GM18870 (cell line): Measurements from ENCODE around the gene TICAM2.

ENCODE experiments used
- ATAC-seq: cut with Tn5 transposase; IDR thresholded peaks from one replicate; pipeline ENCODE4 v1.9.1; 2021; ENCODE audit warnings: moderate library complexity; ENCODE audit not compliant: unreplicated experiment

TICAM2 gene

DNA sequence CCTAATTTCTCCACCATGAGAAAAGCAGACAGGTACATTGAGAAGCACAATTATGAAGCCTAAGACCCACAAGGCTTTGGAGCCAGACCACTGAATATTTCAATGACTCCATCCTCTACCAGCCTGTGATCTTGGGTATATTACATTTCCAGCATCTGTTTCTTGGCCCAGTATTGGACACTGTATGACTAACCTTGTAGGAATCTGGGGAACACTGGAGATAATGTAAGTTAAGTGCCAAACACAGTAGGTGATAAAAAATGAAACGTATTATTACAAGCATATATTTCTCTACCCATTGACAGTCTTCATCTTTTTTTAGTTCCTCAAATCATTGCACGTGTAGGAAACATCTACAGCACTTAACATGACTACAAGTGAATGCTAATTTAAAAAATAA lies 29.1 kb downstream of the TICAM2 start:
- no peak for ATAC-seq

DNA sequence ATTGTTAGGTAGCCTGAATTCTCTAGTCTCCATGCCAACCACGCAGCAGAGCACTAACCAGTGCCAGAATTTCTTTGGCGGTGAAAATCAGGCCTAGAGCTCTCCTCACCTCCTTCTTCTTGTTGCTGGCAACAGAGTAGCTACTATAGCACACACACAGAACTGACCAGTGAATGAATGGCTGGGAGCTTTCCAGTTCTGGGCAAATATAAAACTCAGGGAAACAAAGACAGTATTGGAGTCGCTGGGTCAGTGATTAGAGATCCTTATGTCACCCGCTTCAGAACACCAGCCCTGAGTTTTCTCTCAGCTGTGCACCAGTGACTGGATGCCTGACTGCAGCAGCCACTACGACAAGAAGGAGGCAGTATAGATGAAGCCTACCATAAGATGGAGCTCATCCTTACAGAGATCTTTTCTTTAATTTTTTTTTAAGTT lies 30.8 kb downstream of the TICAM2 start:
- no peak for ATAC-seq

DNA sequence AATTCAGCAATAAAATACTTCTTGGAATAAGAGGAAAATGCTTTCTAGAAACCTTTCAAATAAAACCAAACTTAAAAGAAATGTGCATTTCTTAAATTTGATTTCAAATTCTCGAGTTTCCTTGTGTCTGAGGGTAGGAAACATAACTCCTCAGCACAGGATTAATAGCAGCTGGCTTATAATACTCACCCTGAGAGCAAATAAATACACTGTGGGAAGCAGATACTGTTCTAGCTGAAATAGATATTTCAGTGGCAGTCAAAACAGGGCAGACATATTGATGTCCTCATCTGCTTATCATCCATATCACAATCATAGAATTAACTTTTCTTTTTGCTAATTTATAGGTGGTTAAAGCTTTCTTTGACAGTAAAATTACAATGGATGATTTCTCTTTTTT lies 33.6 kb downstream of the TICAM2 start:
- no peak for ATAC-seq

DNA sequence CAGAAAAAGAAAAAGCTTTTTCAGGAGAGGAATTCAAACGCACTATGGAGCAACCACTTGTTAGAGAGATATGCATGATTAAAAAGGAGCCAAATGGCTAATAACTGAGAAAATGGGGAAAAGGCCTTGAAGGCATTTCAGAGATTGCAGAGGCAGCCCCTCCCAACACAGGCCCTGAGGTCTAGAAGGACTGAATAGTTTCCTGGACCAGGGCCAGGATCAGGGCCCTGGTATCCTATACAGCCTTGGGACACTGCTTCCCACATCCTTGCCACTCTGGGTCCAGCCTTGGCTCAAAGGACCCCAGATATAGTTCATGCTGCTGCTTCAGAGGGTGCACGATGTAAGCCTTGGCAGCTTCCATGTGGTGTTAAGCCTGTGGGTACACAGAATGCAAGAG lies 37.0 kb downstream of the TICAM2 start:
- ATAC-seq = no peak

DNA sequence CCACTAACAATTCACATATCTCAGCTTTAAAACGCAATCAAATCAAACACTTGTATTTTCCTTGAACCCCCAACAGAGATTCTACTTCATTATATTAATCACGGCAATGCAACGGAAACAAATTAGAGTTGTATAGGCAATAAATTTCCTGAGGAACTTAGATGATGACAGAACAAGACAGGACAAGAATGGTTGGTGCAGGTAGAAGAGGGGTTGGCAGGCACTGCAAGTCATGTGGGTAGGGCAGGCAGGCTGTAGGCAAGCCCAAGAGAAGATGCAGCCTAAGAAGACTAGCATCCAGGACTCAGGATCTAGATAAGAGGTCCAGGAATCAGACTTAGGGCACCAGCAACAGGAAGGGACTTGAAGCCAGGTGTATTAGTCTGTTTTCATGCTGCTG lies 41.1 kb downstream of the TICAM2 start:
- ATAC-seq = no peak

DNA sequence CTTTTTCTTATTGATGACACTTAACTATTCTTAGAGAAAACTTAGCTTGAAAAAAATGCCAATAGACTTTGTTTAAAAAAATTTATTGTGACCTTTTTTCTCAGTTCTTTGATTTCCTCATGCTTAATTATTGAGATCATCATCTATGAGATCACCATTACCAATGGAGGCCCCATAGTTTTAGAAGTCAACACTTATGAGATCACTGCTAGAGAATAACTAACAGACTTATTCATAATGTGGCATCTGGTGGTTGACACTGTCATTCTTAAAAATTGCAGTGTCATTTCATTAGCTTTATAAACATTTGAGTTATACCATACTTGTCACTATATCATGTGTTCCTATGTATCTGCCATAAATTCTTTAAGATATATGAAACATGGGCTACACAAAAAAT lies 42.8 kb downstream of the TICAM2 start:
- no peak for ATAC-seq

DNA sequence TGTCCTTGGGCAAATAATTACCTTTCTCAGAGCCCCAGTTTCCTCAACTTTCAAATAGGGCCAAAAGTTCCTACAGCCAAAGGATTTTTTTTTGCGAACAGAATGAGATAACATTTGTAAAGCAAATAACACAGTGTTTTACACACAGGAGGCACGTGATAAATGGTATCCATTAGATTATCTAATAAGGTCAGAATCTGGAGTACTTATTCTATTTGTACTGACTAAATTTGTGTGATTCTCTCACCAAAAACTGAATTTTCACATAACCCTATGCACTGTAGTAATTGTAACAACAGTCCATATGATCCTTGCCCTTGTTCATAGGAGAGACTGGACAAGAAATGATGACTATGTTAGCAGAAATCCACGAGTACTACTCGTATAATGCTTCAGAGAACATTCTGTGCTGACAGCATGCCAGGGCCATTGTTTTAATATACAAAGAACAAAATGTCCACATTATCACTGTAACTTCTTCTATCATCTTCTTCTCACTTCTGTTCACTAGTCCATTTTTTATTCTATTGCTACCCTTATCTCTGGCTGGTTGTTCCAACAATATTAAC lies 43.8 kb downstream of the TICAM2 start:
- ATAC-seq = no peak

DNA sequence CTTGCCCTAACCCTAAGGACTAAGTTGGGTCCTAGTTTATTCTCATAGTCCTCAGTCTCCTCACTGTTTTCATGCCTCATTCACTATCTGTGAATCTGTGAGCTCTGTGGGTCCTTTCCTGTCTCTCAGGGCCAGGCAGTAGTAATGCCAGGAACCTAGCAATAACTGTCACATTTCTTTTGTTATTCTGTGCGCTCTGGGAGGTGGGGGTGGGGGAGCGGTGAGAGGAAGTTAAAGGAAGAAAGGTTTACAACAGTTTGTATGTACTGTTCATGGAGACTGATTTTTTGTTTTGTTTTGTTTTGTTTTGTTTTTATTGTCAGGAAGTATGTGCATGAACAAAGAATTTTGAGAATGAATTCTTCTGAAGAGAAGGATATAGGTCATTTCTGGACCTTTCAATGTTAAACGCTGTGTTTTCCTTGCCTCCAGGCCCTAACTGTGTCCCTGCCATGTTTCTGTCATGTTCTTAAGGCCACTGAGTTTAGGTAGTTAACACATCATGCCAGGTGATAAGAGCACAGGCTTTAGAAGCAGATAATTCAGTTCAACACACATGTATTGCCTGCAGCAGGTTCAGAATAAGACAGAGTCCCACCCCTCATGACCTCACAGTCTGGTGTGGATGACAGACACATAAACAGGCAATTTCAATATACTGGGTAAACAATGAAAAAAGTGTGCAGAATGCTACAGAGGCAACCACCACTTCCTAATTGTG lies 44.5 kb downstream of the TICAM2 start:
- no peak for ATAC-seq

DNA sequence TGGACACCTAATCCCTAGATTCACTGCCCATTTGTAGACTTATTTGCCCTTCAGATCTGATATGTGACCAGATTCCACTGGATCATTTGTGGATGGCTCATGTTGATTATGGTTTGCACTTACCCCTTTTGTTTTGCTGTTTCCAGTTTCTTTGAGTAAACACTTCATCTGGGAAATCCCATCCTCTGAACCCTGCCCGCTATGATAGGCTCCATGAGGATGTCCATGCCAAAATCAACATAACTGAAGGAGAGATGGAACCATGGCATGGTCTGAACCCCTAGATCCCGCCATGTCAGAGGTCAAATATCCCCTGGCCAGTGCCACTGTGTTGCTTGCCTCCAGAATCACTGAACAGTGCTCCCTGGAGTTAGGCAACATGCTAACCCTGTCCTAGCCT lies 46.0 kb downstream of the TICAM2 start:
- no peak for ATAC-seq

DNA sequence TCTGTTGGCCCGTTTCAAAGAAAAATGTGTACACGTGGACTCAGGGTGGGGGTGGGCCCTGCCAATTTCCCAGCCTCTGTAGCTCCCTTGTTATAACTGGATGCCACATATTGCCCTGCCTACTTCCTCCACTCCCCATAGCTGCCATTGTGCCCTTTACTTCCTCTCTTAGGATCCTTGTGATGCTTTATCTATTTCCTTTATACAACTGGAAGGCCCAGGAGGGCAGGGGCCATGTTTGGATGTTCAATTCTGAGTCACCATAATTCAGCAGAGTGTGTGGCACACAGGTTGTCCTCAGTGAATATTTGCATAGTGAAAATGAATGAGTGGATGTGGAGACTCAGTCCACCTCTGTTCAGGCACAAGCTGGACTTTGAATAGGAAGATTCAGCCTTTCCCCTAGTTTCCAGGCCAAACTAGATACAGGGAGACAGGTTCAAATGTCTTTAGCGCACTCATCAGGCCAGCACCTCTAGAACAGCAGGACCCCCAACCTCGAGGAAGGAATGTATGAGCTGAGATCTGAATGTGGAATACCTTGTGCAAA lies 47.1 kb downstream of the TICAM2 start:
- ATAC-seq = no peak

DNA sequence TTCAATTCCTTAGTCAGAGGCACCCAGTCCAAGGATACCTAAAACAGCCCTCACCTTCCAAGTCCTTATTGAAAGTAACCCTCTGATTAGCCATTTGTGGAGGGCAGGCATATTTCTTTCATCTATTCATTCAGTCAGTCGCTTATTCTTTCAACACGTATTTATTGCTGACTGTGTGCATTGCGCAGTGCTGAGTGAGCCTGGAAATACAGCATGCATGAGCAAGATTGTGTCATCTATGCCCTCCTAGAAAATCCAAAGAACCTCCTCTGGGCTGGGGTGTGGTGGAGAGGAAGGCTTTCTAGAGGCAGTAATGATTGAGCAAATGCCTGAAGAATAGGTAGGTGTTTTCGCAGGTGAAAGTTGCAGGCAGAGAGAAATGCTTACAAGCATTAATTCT lies 49.2 kb downstream of the TICAM2 start:
- ATAC-seq = no peak

DNA sequence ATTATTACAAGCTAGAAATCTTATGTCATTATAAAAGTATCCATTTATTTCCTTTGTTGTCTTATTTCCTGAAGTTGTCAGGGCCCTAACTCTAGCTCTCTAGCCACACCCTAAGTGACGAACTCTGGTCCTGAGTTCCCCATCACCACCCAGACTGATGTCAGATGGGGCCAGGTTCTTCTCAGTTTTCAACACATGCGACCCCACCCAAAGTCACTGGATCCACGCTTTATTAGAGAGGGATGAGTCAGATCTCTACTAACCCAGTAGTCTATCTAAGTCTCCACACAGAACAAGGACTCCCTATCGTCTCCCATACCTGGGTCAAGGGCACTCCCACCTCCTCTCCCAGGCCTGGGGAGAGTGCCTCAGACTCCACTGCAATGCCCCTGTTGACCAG lies 50.9 kb downstream of the TICAM2 start:
- ATAC-seq = no peak

DNA sequence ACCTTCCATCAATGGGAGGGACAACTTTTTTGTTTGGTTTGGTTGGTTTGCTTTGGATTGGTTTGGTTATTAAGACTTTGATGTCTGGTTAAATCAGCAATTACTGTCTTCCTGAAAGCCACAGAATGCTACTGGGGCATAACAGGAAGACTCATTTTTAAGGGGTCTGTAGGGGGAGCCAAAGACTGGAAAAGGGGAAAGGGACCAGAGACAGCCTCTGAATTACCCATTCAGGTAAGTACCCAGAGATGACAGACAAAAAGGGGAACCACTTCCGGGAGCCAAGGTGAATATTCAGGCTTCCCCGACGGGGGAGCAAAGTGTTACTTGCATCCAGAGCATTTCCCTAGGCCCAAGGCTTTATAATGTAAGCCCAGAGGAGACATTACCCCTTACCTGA lies 53.1 kb downstream of the TICAM2 start:
- no peak for ATAC-seq

DNA sequence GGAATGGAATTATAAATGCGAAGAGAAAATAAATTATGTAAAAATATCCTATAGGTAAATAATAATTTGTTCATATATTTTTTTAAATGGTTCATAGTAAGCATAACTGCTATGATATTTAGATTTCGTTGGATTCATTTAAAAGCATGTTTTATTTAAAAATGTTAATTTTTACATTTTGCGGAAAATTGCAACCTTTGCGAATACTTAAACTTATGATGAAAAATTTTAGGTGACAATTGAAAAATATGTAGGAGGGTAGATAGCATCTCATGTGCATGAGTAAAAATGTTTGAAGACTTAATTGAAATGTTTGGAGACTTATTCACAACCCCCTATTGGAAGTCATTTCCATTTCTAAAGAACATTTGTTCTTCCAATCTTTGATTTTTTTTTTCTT lies 53.6 kb downstream of the TICAM2 start:
- no peak for ATAC-seq

DNA sequence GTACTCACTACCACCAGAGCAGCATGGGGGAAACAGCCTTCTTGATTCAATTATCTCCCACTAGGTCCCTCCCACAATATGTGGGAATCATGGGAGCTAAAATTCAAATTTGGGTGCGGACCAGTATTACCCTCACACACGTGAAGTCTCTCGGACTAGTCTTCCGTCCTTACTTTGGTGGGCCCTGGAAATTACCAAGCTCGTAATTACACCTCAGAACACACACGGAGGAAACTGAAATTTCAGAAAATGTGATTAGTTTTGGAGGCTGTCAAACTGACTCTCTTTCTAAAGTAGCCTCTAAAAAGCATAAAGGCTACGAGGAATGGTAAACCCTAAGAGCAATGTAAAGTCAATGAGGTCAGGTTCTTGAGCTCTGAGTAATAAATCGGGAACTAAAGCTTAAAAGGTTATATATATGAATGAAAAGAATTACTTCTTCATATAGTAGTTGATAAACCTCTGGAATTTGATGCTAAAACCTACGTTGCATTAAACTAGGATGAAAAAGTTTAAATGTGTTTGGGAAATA lies 56.9 kb downstream of the TICAM2 start:
- ATAC-seq = no peak

DNA sequence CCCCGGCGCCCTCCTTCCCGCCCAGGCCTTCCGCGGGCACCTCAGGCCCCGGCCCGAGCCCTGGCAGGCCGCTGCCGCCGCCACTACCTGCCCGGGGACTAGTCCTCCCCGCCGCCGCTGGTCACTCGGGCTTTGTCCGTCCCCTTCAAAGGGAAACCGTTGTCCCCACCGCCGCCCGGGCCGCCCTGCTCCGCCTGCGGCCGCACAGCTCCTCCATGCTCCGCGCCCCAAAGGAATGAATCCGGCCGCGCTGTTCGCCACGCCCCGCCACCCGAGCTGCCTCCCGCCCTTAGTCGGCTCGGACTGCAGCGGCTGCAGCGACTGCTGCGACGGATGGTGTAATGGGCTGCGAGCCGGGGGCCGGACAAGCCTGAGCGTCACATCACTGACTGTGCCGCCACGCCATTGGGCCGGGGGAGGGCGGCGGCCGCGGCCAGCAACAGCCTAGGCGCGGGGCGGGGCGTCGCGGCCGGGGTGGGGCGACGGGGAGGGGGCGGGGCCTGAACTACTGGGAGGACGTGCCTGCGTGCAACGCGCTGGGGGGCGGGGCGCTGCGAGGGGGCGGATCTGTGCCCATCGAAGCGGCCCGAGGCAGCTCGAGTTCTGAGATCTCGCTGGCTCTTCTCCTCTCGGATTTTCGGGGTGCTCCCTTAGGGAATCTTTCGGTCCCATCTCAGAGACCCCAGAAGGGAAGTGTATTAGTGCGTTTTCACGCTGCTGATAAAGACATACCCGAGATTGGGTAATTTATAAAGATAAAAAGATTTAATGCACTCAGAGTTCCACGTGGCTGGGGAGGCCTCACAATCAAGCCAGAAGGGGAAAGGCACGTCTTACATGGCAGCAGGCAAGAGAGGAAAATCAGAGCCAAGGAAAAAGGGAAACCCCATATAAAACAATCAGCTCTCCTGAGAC lies 57.6 kb downstream of the TICAM2 start, which contains the start of gene FEM1C:
FEM1C (minus strand) TSS at position 340 of the 915 bp plus-strand sequence. CDS start 1,282 bp downstream, outside the sequence.
- peak; percentile 95 for ATAC-seq

DNA sequence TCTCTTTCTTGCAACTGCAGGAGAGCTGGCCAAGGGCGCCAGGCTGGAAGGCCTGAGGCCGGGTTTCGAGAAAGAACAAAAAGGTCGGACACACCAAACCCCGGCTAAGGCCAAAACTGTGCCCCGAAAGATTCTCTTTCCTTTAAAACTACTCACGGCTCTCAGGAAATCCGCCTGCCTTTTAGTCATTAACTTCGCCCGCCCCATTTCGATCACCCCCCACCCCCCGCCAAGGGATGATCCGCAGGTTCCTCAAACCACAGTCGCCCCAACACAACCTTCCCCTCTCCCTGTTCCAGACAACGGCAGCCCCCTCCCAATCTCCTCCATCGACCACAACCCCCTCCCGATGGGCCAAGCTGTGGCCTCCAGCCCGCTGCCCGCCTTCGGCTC lies 58.2 kb downstream of the TICAM2 start:
- ATAC-seq = peak; percentile 4

DNA sequence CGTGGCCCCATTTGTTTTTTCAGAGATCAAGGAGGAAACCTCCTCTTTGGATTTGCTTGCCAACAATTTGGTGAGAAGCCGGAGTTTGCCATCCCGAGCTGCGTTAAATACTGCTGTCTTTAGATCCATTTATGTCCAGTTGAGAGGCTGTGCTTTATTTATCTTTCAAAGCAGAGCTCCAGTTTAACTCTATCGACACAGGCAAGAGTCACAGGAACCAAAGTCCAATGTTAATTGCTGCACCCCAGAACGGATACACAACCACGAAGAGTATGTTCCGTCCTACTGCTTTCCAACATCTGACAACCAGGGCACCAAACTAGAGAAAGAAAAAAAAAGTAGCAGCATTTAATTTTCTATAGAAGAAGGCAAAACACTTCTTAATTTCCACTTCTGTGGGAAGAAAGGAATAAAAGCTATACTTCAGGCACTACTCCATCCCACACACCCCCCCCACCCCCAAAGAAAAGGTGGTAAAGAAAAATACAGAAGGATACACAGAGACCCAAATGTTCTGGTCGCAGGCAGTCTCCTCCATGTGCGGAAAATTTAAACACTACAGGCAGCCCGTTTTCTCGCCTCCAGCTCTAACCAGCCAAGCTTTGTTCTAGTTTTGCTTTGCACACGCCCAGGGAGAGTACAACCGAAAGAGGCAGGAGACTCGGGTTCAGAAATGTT lies 58.8 kb downstream of the TICAM2 start:
- ATAC-seq = peak; percentile 43

DNA sequence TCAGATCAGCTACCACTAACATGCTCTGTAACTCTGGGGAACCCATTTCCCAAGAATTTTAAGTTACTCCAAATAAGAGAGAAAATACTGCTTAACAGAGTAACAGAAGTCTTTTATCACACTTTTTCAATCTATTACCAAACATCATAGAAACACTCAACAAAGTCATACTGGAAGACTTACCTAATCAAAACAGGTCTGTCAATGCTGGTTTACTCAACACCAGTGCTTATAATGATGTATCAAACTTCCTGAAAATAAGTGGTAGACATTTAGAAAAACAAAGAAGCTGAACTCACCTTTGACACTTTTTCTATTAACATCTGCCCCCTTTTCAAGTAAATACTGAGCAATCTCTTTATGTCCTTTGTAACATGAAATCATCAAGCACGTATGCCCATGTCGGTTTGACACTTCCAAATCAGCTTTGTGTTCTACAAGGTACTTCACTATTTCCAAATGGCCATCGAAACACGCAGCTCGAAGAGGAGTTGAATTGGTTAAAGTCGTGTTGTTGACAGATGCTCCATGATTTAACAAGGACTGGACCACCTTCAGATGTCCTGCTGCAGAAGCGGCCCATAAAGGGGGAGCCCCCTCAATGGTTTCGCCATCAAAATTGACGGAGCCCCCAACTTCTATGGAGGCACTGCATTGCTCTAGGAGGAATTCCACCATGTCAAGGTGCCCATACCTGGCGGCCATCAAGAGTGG lies 59.5 kb downstream of the TICAM2 start:
- no peak for ATAC-seq

DNA sequence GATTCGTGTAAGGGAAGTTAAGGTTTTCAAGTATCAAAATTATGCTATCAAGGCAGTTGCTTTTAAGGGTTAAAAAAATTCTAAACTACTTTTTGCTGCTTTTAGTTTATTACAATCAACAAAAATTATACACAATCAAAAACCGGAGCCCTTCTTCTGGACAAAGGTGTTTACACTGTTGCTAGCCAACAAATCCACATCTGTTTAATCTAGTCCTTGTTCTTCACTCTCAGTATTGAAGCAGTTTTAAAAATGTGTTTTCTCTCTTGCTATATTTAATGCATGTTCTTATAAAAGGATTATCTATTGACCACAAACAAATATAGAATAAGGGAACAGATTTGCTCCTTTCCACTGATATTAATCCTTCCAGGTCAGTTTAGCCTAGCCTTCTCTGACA lies 60.2 kb downstream of the TICAM2 start:
- ATAC-seq = no peak
